Measurements from ENCODE around the gene RAB3IL1.

Gene RAB3IL1

GRCh38 chr11:61902313-61902712, 15.1 kb downstream of the RAB3IL1 start:
- no peak overlapping the region for H3K4me2 ChIP-seq (ENCODE audit: insufficient read depth, low read length)
- TF ChIP-seq EZH2 (IDR thresholded peaks at IDR 0.05; ENCODE audit: borderline replicate concordance, low read depth, low read length, severe bottlenecking) = no peak
- TF ChIP-seq CTCF (IDR thresholded peaks at IDR 0.05; ENCODE audit: borderline replicate concordance, extremely low read depth, low read length, poor library complexity, severe bottlenecking) = no peak
- no peaks in the 10 kb centered on the region for H3K79me2 ChIP-seq (ENCODE audit: insufficient read depth, low read length)
- no peak overlapping the region for H2AFZ ChIP-seq (ENCODE audit: low read depth, low read length)
- no peak overlapping the region for H3K9ac ChIP-seq (ENCODE audit: low read depth, low read length)
- no peak for ATAC-seq (ENCODE audit: insufficient read depth, low read depth)
- DNase-seq = no peak
- no peaks in the 10 kb centered on the region for H3K36me3 ChIP-seq (ENCODE audit: insufficient read depth, low read length)
- H3K27ac ChIP-seq (ENCODE audit: low read length) = no peak overlapping the region
- no peaks in the 10 kb centered on the region for H3K27me3 ChIP-seq (ENCODE audit: insufficient read depth, low read length, poor library complexity)
- H4K20me1 ChIP-seq (ENCODE audit: insufficient read depth, low read length) = 0 out of 2 replicates have a peak, but pooled peaks cover 2% of the 10 kb centered on the region
- no peak overlapping the region for H3K4me3 ChIP-seq (ENCODE audit: low read depth in 1 of 2, low read length in 2 of 2)
- no peaks in the 10 kb centered on the region for H3K9me3 ChIP-seq (ENCODE audit: insufficient read depth, low read length, severe bottlenecking)
- H3K4me1 ChIP-seq (ENCODE audit: insufficient read depth, low read length) = peaks cover 6% of the 10 kb centered on the region; the same call in 1 of the 2 replicates

GRCh38 chr11:61901397-61901796, 16.0 kb downstream of the RAB3IL1 start:
- Histone ChIP-seq H4K20me1 (ENCODE audit: insufficient read depth, low read length) (0 out of 2 replicates have a peak, but pooled peaks cover 2% of the 10 kb centered on the region), H3K27me3 (ENCODE audit: insufficient read depth, low read length, poor library complexity) (no peaks in the 10 kb centered on the region), H3K4me2 (ENCODE audit: insufficient read depth, low read length) (no peak overlapping the region), H3K4me1 (ENCODE audit: insufficient read depth, low read length) (peaks cover 6% of the 10 kb centered on the region; the same call in 1 of the 2 replicates), H3K79me2 (ENCODE audit: insufficient read depth, low read length) (no peaks in the 10 kb centered on the region), H3K36me3 (ENCODE audit: insufficient read depth, low read length) (no peaks in the 10 kb centered on the region), H3K9me3 (ENCODE audit: insufficient read depth, low read length, severe bottlenecking) (no peaks in the 10 kb centered on the region), H3K4me3 (ENCODE audit: low read depth in 1 of 2, low read length in 2 of 2) (no peak overlapping the region), H2AFZ (ENCODE audit: low read depth, low read length) (no peak overlapping the region), H3K27ac (ENCODE audit: low read length) (no peak overlapping the region), H3K9ac (ENCODE audit: low read depth, low read length) (no peak overlapping the region)
- TF ChIP-seq CTCF (IDR thresholded peaks at IDR 0.05; ENCODE audit: borderline replicate concordance, extremely low read depth, low read length, poor library complexity, severe bottlenecking) = no peak
- TF ChIP-seq EZH2 (IDR thresholded peaks at IDR 0.05; ENCODE audit: borderline replicate concordance, low read depth, low read length, severe bottlenecking) = no peak
- DNase-seq (no peak), ATAC-seq (ENCODE audit: insufficient read depth, low read depth) (no peak)

GRCh38 chr11:61900251-61900650, 17.1 kb downstream of the RAB3IL1 start:
- Histone ChIP-seq H3K36me3 (ENCODE audit: insufficient read depth, low read length) (no peaks in the 10 kb centered on the region), H3K27ac (ENCODE audit: low read length) (no peak overlapping the region), H4K20me1 (ENCODE audit: insufficient read depth, low read length) (no peaks in the 10 kb centered on the region), H2AFZ (ENCODE audit: low read depth, low read length) (no peak overlapping the region), H3K4me2 (ENCODE audit: insufficient read depth, low read length) (no peak overlapping the region), H3K79me2 (ENCODE audit: insufficient read depth, low read length) (no peaks in the 10 kb centered on the region), H3K9ac (ENCODE audit: low read depth, low read length) (no peak overlapping the region), H3K27me3 (ENCODE audit: insufficient read depth, low read length, poor library complexity) (no peaks in the 10 kb centered on the region), H3K4me3 (ENCODE audit: low read depth in 1 of 2, low read length in 2 of 2) (no peak overlapping the region), H3K9me3 (ENCODE audit: insufficient read depth, low read length, severe bottlenecking) (no peaks in the 10 kb centered on the region), H3K4me1 (ENCODE audit: insufficient read depth, low read length) (peaks cover 6% of the 10 kb centered on the region; the same call in 1 of the 2 replicates)
- ATAC-seq (ENCODE audit: insufficient read depth, low read depth) (no peak), DNase-seq (no peak)
- TF ChIP-seq EZH2 (IDR thresholded peaks at IDR 0.05; ENCODE audit: borderline replicate concordance, low read depth, low read length, severe bottlenecking) = no peak
- no peak for TF ChIP-seq CTCF (IDR thresholded peaks at IDR 0.05; ENCODE audit: borderline replicate concordance, extremely low read depth, low read length, poor library complexity, severe bottlenecking)
